Breast epithelium (tissue), 3 donors: ENCODE results near the gene DDX56.

ENCODE experiments used
- CTCF ChIP-seq, 3 donors: fragments of 450-650 bp; IDR thresholded peaks; one replicate each; pipeline ENCODE4 v1.5.1; 2016 to 2017; ENCODE audit warnings: antibody characterized with exemption in 3 of 3, mild to moderate bottlenecking in 3 of 3, moderate library complexity in 3 of 3
- POLR2AphosphoS5 ChIP-seq, 3 donors: sonication (generic); formaldehyde crosslinking; IDR thresholded peaks; one replicate each; pipeline ENCODE4 v1.6.1; 2017; ENCODE audit warnings: antibody characterized with exemption in 3 of 3

GRCh38 chr7:44567884-44568283 lies 5.8 kb downstream of the DDX56 start:
- no peak for TF ChIP-seq CTCF (IDR thresholded peaks at IDR 0.05)
- TF ChIP-seq POLR2AphosphoS5 (IDR thresholded peaks at IDR 0.05), result no peak
